IMR-90 (cell line): ENCODE data around the gene OGA. TPM values are rescaled to one million over a fixed set of nuclear protein-coding genes. Genes with fewer than 3 reads are reported as not detected.
A peak's percentile ranks its signal among the peaks of the same experiment; 100 is the strongest.

ENCODE experiments used
- ATAC-seq: fragments of 200-7000 bp; cut with Tn5 transposase; 2 replicates; pipeline ENCODE4 v1.9.1; 2020; ENCODE audit warnings: low read depth, mild to moderate bottlenecking, moderate library complexity
- BruUV-seq: library from RNA; stranded (reverse); fragments of 400-500 nt; replicated peaks from 2 replicates; lab custom pipeline; 2021; lab: Mats Ljungman, UMichigan
- CTCF ChIA-PET: fragments of 300-600 bp; formaldehyde crosslinking; extraction: SDS; loops from one replicate; lab custom pipeline; 2021; ENCODE audit warnings: antibody characterized with exemption; lab: Yijun Ruan, JAX
- POLR2A ChIA-PET: fragments of 300-600 bp; sonication (Branson Sonifier 250); formaldehyde crosslinking; loops from one replicate; lab custom pipeline; 2022; ENCODE audit warnings: antibody characterized with exemption; ENCODE audit not compliant: unreplicated experiment; lab: Charles Lee
- DNase-seq: peaks from one replicate; pipeline ENCODE4 v3.0.0; 2013
- H2AFZ ChIP-seq: replicated peaks from 2 replicates; pipeline ENCODE3; 2013; ENCODE audit warnings: low read length, mild to moderate bottlenecking; ENCODE audit not compliant: poor library complexity
- H2AK5ac ChIP-seq: 2 replicates; pipeline ENCODE4 v1.6.1; 2013; ENCODE audit warnings: low read depth, low read length, inconsistent platforms
- H2AK9ac ChIP-seq: replicated peaks from 2 replicates; pipeline ENCODE3; 2013; ENCODE audit warnings: mild to moderate bottlenecking, low read depth, low read length, moderate library complexity; ENCODE audit not compliant: poor library complexity
- H2BK120ac ChIP-seq: 2 replicates; pipeline ENCODE4 v1.6.1; 2013; ENCODE audit warnings: low read depth, low read length, inconsistent platforms
- H2BK15ac ChIP-seq: 3 replicates; pipeline ENCODE4 v1.6.1; 2013; ENCODE audit warnings: low read depth, low read length, inconsistent platforms
- H2BK20ac ChIP-seq: 2 replicates; pipeline ENCODE4 v1.6.1; 2013; ENCODE audit warnings: low read depth, mild to moderate bottlenecking, inconsistent platforms, low read length, moderate library complexity
- H2BK5ac ChIP-seq: 2 replicates; pipeline ENCODE4 v1.6.1; 2013; ENCODE audit warnings: mild to moderate bottlenecking, low read depth, low read length, inconsistent platforms; ENCODE audit not compliant: poor library complexity, severe bottlenecking
- H3K14ac ChIP-seq: replicated peaks from 2 replicates; pipeline ENCODE4 v1.6.1; 2013; ENCODE audit warnings: low read depth, low read length, inconsistent platforms
- H3K18ac ChIP-seq: 2 replicates; pipeline ENCODE4 v1.6.1; 2013; ENCODE audit warnings: low read depth, low read length, control low read depth
- H3K23ac ChIP-seq: 2 replicates; pipeline ENCODE4 v1.6.1; 2013; ENCODE audit warnings: low read depth, low read length, inconsistent platforms
- H3K27ac ChIP-seq: 2 replicates; pipeline ENCODE4 v1.5.1; 2013; ENCODE audit warnings: mild to moderate bottlenecking, control low read depth, low read length; ENCODE audit not compliant: insufficient read depth
- H3K27me3 ChIP-seq: 2 replicates; pipeline ENCODE4 v1.6.1; 2013; ENCODE audit warnings: low read length; ENCODE audit not compliant: control insufficient read depth, insufficient read depth
- H3K36me3 ChIP-seq: 2 replicates; pipeline ENCODE4 v1.6.1; 2013; ENCODE audit warnings: low read length, mixed read lengths; ENCODE audit not compliant: control insufficient read depth, insufficient read depth
- H3K4ac ChIP-seq: 2 replicates; pipeline ENCODE4 v1.6.1; 2013; ENCODE audit warnings: low read depth, low read length, inconsistent platforms
- H3K4me1 ChIP-seq: 2 replicates; pipeline ENCODE4 v1.6.1; 2013; ENCODE audit warnings: low read length, mixed read lengths; ENCODE audit not compliant: control insufficient read depth, insufficient read depth
- H3K4me2 ChIP-seq: 2 replicates; pipeline ENCODE4 v1.6.1; 2013; ENCODE audit warnings: low read depth, mild to moderate bottlenecking, control low read depth, low read length, moderate library complexity
- H3K4me3 ChIP-seq: 2 replicates; pipeline ENCODE4 v1.5.1; 2013; ENCODE audit warnings: low read depth, mild to moderate bottlenecking, control low read depth, low read length, moderate library complexity; ENCODE audit not compliant: insufficient read depth
- H3K56ac ChIP-seq: 2 replicates; pipeline ENCODE4 v1.6.1; 2013; ENCODE audit warnings: low read length, inconsistent platforms; ENCODE audit not compliant: insufficient read depth; ENCODE audit errors: extremely low read depth
- H3K79me1 ChIP-seq, 2 experiments: 2 replicates each; pipeline ENCODE4 v1.6.1; 2013; ENCODE audit warnings: low read length in 2 of 2, inconsistent platforms in 1 of 2, low read depth in 1 of 2
- H3K9ac ChIP-seq: 2 replicates; pipeline ENCODE4 v1.6.1; 2013; ENCODE audit warnings: low read depth, low read length, control low read depth
- H3K9me1 ChIP-seq: 2 replicates; pipeline ENCODE4 v1.6.1; 2013; ENCODE audit warnings: low read length, inconsistent platforms; ENCODE audit not compliant: insufficient read depth
- H3K9me3 ChIP-seq: 2 replicates; pipeline ENCODE4 v1.6.1; 2013; ENCODE audit warnings: low read length; ENCODE audit not compliant: control insufficient read depth, insufficient read depth
- H4K20me1 ChIP-seq: 2 replicates; pipeline ENCODE4 v1.6.1; 2013; ENCODE audit warnings: low read length, inconsistent platforms; ENCODE audit not compliant: insufficient read depth
- H4K5ac ChIP-seq: 2 replicates; pipeline ENCODE4 v1.6.1; 2013; ENCODE audit warnings: mild to moderate bottlenecking, low read depth, low read length, control low read depth
- H4K8ac ChIP-seq, 2 experiments: 2 replicates each; pipeline ENCODE4 v1.6.1; 2013; ENCODE audit warnings: low read depth in 2 of 2, low read length in 2 of 2, control low read depth in 1 of 2, inconsistent platforms in 1 of 2
- H4K91ac ChIP-seq: 2 replicates; pipeline ENCODE4 v1.6.1; 2013; ENCODE audit warnings: low read depth, low read length, inconsistent platforms; ENCODE audit not compliant: insufficient read depth
- BHLHE40 ChIP-seq: fragments of 150-350 bp; IDR thresholded peaks from 2 replicates; pipeline ENCODE4 v1.6.1; 2016; ENCODE audit warnings: mild to moderate bottlenecking, low read depth, low read length
- CEBPB ChIP-seq: IDR thresholded peaks from 2 replicates; pipeline ENCODE4 v1.6.1; 2012; ENCODE audit warnings: low read depth, low read length, improper control_type of control experiment
- CHD1 ChIP-seq: IDR thresholded peaks from 2 replicates; pipeline ENCODE4 v1.6.1; 2012; ENCODE audit warnings: low read depth, low read length, improper control_type of control experiment
- ELK1 ChIP-seq: fragments of 150-350 bp; IDR thresholded peaks from 2 replicates; pipeline ENCODE4 v1.6.1; 2016; ENCODE audit warnings: low read depth, mild to moderate bottlenecking, low read length, moderate library complexity, borderline replicate concordance
- FOS ChIP-seq: fragments of 150-350 bp; IDR thresholded peaks from 2 replicates; pipeline ENCODE4 v1.6.1; 2016; ENCODE audit warnings: low read depth, low read length
- MAFK ChIP-seq: IDR thresholded peaks from 2 replicates; pipeline ENCODE4 v1.6.1; 2012; ENCODE audit warnings: low read depth, low read length, improper control_type of control experiment
- POLR2A ChIP-seq: IDR thresholded peaks from 2 replicates; pipeline ENCODE4 v1.6.1; 2012; ENCODE audit warnings: mild to moderate bottlenecking, low read depth, low read length
- RFX5 ChIP-seq: IDR thresholded peaks from 2 replicates; pipeline ENCODE4 v1.8.0; 2012; ENCODE audit warnings: low read depth, mild to moderate bottlenecking, low read length, moderate library complexity
- SMC3 ChIP-seq: fragments of 150-350 bp; IDR thresholded peaks from 2 replicates; pipeline ENCODE4 v1.6.1; 2016; ENCODE audit warnings: low read depth, mild to moderate bottlenecking, antibody characterized with exemption, low read length, moderate library complexity
- WGBS, 2 experiments: methylation state at CpG; one replicate each; pipeline versions ENCODE4 v1.1.5 to v1.1.7; 2013; ENCODE audit warnings: missing lambda C conversion rate in 2 of 2; ENCODE audit not compliant: insufficient read length in 1 of 2; ENCODE audit errors: extremely low coverage in 2 of 2; 5-methylcytosine and 5-hydroxymethylcytosine counted together
- dilution Hi-C: fragments of 300-500 bp; cut with HindIII; formaldehyde crosslinking; loops from one replicate; pipeline ENCODE4 v1.14.3; 2018; ENCODE audit warnings: low sequenced_read_pairs; ENCODE audit not compliant: unreplicated experiment
- in situ Hi-C: fragments of 300-500 bp; cut with MboI; formaldehyde crosslinking; loops from 3 replicates; pipeline ENCODE4 v1.14.3; 2019; ENCODE audit warnings: low sequenced_read_pairs, inconsistent platforms, mixed read lengths
- intact Hi-C: fragments of 100-400 bp; cut with micrococcal nuclease; formaldehyde crosslinking; loops from 2 replicates; pipeline ENCODE4 v1.10.0; 2022
- polyA plus RNA-seq, 3 experiments: library from polyadenylated mRNA; depleted of rRNA; stranded (reverse); fragments of >200 nt; gene quantifications; 2 replicates each; pipeline ENCODE4 v1.2.3, GENCODE V29; 2012; ENCODE audit warnings: low replicate concordance in 1 of 3
- total RNA-seq: library from RNA; depleted of rRNA; stranded (reverse); fragments of >200 nt; gene quantifications from 2 replicates; pipeline ENCODE4 v1.2.3, GENCODE V29; 2012

OGA gene
- total and polyA plus RNA-seq, 2 of the 4 experiments (the other 2 are of a cell fraction): 42.5 to 62.9 TPM

GRCh38 chr10:101745074-101745696 is 73.1 kb downstream of the OGA start:
- no peak overlapping the region for H3K4ac ChIP-seq
- H3K9me1 ChIP-seq: no peaks in the 10 kb centered on the region
- H4K20me1 ChIP-seq: no peaks in the 10 kb centered on the region
- TF ChIP-seq CEBPB: no peak
- no peak for TF ChIP-seq SMC3
- no peak for TF ChIP-seq POLR2A
- TF ChIP-seq MAFK: no peak
- no peak for TF ChIP-seq BHLHE40
- no peak for TF ChIP-seq RFX5
- no peak for TF ChIP-seq CHD1
- no peak for TF ChIP-seq FOS
- no peak for TF ChIP-seq ELK1
- H4K8ac ChIP-seq: no peak overlapping the region
- in situ Hi-C loops: loop anchor here (10.0 kb wide), 1 partner anchor 560 kb away; no protein-coding TSS in a partner anchor
- H3K56ac ChIP-seq: no peak overlapping the region
- CTCF ChIA-PET: interaction anchor here (1.5 kb wide), 1 partner anchor 9 kb away, joined by 4 read pairs; no protein-coding TSS in a partner anchor
- no peak overlapping the region for H3K14ac ChIP-seq
- H2AFZ ChIP-seq: peak overlapping the region; percentile 48
- H3K4me1 ChIP-seq: no peaks in the 10 kb centered on the region
- H2BK20ac ChIP-seq: no peak overlapping the region
- H3K23ac ChIP-seq: no peak overlapping the region
- ATAC-seq: no peak
- H4K91ac ChIP-seq: no peak overlapping the region
- H3K9ac ChIP-seq: no peak overlapping the region
- POLR2A ChIA-PET: no interaction called here
- no peak for DNase-seq
- no peak overlapping the region for H3K4me2 ChIP-seq
- H2AK5ac ChIP-seq: no peak overlapping the region
- H3K27me3 ChIP-seq: peaks cover 34% of the 10 kb centered on the region
- H2BK5ac ChIP-seq: no peak overlapping the region
- H3K27ac ChIP-seq: no peak overlapping the region
- no peak overlapping the region for H3K4me3 ChIP-seq
- H3K79me1 ChIP-seq: no peaks in the 10 kb centered on the region
- H3K18ac ChIP-seq: no peak overlapping the region
- no peaks in the 10 kb centered on the region for H3K36me3 ChIP-seq
- dilution Hi-C loops: no loop called here
- no peak overlapping the region for H2AK9ac ChIP-seq
- no peak overlapping the region for H2BK15ac ChIP-seq
- WGBS, 2 experiments: 44% methylated on average over 8 of the region's 9 CpGs; no CpG with 5 or more reads in 1 of the 2 experiments
- no TSS peak for BruUV-seq
- no peak overlapping the region for H4K5ac ChIP-seq
- intact Hi-C loops: no loop called here
- H3K9me3 ChIP-seq: no peaks in the 10 kb centered on the region
- H2BK120ac ChIP-seq: no peak overlapping the region
